Measurements from ENCODE around the gene THBS4.

THBS4 gene

GRCh38 chr5:80117446-80117845 is 82.3 kb downstream of the THBS4 start:
- H3K4me2 ChIP-seq (ENCODE audit: low read length) = no peak overlapping the region
- no peak overlapping the region for H2AFZ ChIP-seq (ENCODE audit: low read depth, low read length)
- H3K9ac ChIP-seq (ENCODE audit: low read length) = no peak overlapping the region
- no peaks in the 10 kb centered on the region for H4K20me1 ChIP-seq (ENCODE audit: insufficient read depth, low read length)
- no peaks in the 10 kb centered on the region for H3K36me3 ChIP-seq (replicated peaks; ENCODE audit: low read depth, low read length)
- no peak for TF ChIP-seq CTCF (IDR thresholded peaks at IDR 0.05; ENCODE audit: low read depth, low read length)
- no peak for TF ChIP-seq EZH2phosphoT487 (IDR thresholded peaks at IDR 0.05; ENCODE audit: low read depth)
- no peaks in the 10 kb centered on the region for H3K79me2 ChIP-seq (ENCODE audit: low read length)
- H3K9me3 ChIP-seq (ENCODE audit: insufficient read depth, low read length) = no peaks in the 10 kb centered on the region
- H3K4me1 ChIP-seq (ENCODE audit: low read length) = peaks cover 2% of the 10 kb centered on the region
- no peaks in the 10 kb centered on the region for H3K27me3 ChIP-seq (ENCODE audit: low read depth, low read length)
- no peak overlapping the region for H3K27ac ChIP-seq (ENCODE audit: low read length)
- no peak overlapping the region for H3K4me3 ChIP-seq (ENCODE audit: low read length)

GRCh38 chr5:80119372-80119771 is 84.2 kb downstream of the THBS4 start:
- Histone ChIP-seq H4K20me1 (ENCODE audit: insufficient read depth, low read length) (no peaks in the 10 kb centered on the region), H3K4me3 (ENCODE audit: low read length) (no peak overlapping the region), H3K9ac (ENCODE audit: low read length) (no peak overlapping the region)

GRCh38 chr5:80122579-80122978 is 87.4 kb downstream of the THBS4 start:
- Histone ChIP-seq H3K79me2 (ENCODE audit: low read length) (no peaks in the 10 kb centered on the region), H3K27ac (ENCODE audit: low read length) (no peak overlapping the region), H3K9ac (ENCODE audit: low read length) (no peak overlapping the region), H3K27me3 (ENCODE audit: low read depth, low read length) (peaks cover 3% of the 10 kb centered on the region; the same call in 1 of the 2 replicates), H3K36me3 (replicated peaks; ENCODE audit: low read depth, low read length) (no peaks in the 10 kb centered on the region), H3K9me3 (ENCODE audit: insufficient read depth, low read length) (no peaks in the 10 kb centered on the region), H2AFZ (ENCODE audit: low read depth, low read length) (no peak overlapping the region), H3K4me1 (ENCODE audit: low read length) (peaks cover 28% of the 10 kb centered on the region), H3K4me3 (ENCODE audit: low read length) (no peak overlapping the region), H3K4me2 (ENCODE audit: low read length) (no peak overlapping the region), H4K20me1 (ENCODE audit: insufficient read depth, low read length) (peaks cover 4% of the 10 kb centered on the region; the same call in 1 of the 2 replicates)
- TF ChIP-seq CTCF (IDR thresholded peaks at IDR 0.05; ENCODE audit: low read depth, low read length) (no peak), EZH2phosphoT487 (IDR thresholded peaks at IDR 0.05; ENCODE audit: low read depth) (no peak)

More at GRCh38 chr5:80119372-80119771, 84.2 kb downstream of the THBS4 start:
- no peak overlapping the region for H3K27ac ChIP-seq (ENCODE audit: low read length)
- TF ChIP-seq CTCF (IDR thresholded peaks at IDR 0.05; ENCODE audit: low read depth, low read length) (no peak), EZH2phosphoT487 (IDR thresholded peaks at IDR 0.05; ENCODE audit: low read depth) (no peak)
- no peak overlapping the region for H2AFZ ChIP-seq (ENCODE audit: low read depth, low read length)
- no peaks in the 10 kb centered on the region; the same call in 1 of the 2 replicates for H3K27me3 ChIP-seq (ENCODE audit: low read depth, low read length)
- no peaks in the 10 kb centered on the region for H3K79me2 ChIP-seq (ENCODE audit: low read length)
- no peaks in the 10 kb centered on the region for H3K36me3 ChIP-seq (replicated peaks; ENCODE audit: low read depth, low read length)
- no peaks in the 10 kb centered on the region for H3K9me3 ChIP-seq (ENCODE audit: insufficient read depth, low read length)
- no peak overlapping the region for H3K4me2 ChIP-seq (ENCODE audit: low read length)
- peaks cover 7% of the 10 kb centered on the region for H3K4me1 ChIP-seq (ENCODE audit: low read length)

- no peaks in the 10 kb centered on the region for H3K36me3 ChIP-seq (replicated peaks; ENCODE audit: low read depth, low read length)
- H3K27ac ChIP-seq (ENCODE audit: low read length) = no peak overlapping the region
- peak overlapping the region; percentile 95; the same call in 1 of the 2 replicates for H3K4me2 ChIP-seq (ENCODE audit: low read length)
- H3K9ac ChIP-seq (ENCODE audit: low read length) = no peak overlapping the region
- H4K20me1 ChIP-seq (ENCODE audit: insufficient read depth, low read length) = peaks cover 4% of the 10 kb centered on the region; the same call in 1 of the 2 replicates
- H2AFZ ChIP-seq (ENCODE audit: low read depth, low read length) = no peak overlapping the region
- H3K4me3 ChIP-seq (ENCODE audit: low read length) = no peak overlapping the region; the same call in 1 of the 2 replicates
- TF ChIP-seq CTCF (IDR thresholded peaks at IDR 0.05; ENCODE audit: low read depth, low read length) = no peak
- TF ChIP-seq EZH2phosphoT487 (IDR thresholded peaks at IDR 0.05; ENCODE audit: low read depth) = no peak
- H3K27me3 ChIP-seq (ENCODE audit: low read depth, low read length) = peaks cover 3% of the 10 kb centered on the region; the same call in 1 of the 2 replicates
- H3K79me2 ChIP-seq (ENCODE audit: low read length) = no peaks in the 10 kb centered on the region
- H3K4me1 ChIP-seq (ENCODE audit: low read length) = peaks cover 28% of the 10 kb centered on the region
- no peaks in the 10 kb centered on the region for H3K9me3 ChIP-seq (ENCODE audit: insufficient read depth, low read length)
These were observed 89.2 kb downstream of the THBS4 start for GRCh38 chr5:80124121-80124918.

Measured in OCI-LY3 (cell line).